Putamen (tissue), 1 donor: Measurements from ENCODE around the gene CUL2.
A peak's percentile ranks its signal among the peaks of the same experiment; 100 is the strongest.
"Not testable (repeated sequence)": the region's sequence is repeated elsewhere in the genome, so short reads cannot be mapped to it uniquely, and the experiment has no call there.

ENCODE experiments used
- DNase-seq: peaks from one replicate; pipeline ENCODE4 v3.0.0-alpha.2; 2016; ENCODE audit warnings: low spot score

Gene CUL2

GRCh38 chr10:35079763-35080162 is 10.4 kb downstream of the CUL2 start:
- DNase-seq = no peak

GRCh38 chr10:35079265-35079664 is 10.9 kb downstream of the CUL2 start:
- no peak for DNase-seq

GRCh38 chr10:35075228-35075627 is 14.9 kb downstream of the CUL2 start:
- DNase-seq = peak; percentile 14

GRCh38 chr10:35074266-35074665 is 15.9 kb downstream of the CUL2 start:
- DNase-seq = no peak

GRCh38 chr10:35070521-35070920 is 19.6 kb downstream of the CUL2 start:
- DNase-seq = no peak

- DNase-seq = no peak
Measured at GRCh38 chr10:35063837-35064454, 26.2 kb downstream of the CUL2 start.

GRCh38 chr10:35059481-35059880 is 30.7 kb downstream of the CUL2 start:
- DNase-seq = no peak

- no peak for DNase-seq
Measured at GRCh38 chr10:35058686-35059085, 31.5 kb downstream of the CUL2 start.

GRCh38 chr10:35058134-35058533 is 32.0 kb downstream of the CUL2 start:
- no peak for DNase-seq

- no peak for DNase-seq
Measured at GRCh38 chr10:35056686-35057085, 33.5 kb downstream of the CUL2 start.

- no peak for DNase-seq
Measured at GRCh38 chr10:35056133-35056532, 34.0 kb downstream of the CUL2 start.

GRCh38 chr10:35050568-35050967 is 39.6 kb downstream of the CUL2 start:
- no peak for DNase-seq

GRCh38 chr10:35046074-35046473 is 44.1 kb downstream of the CUL2 start:
- DNase-seq = no peak

GRCh38 chr10:35045275-35045674 is 44.9 kb downstream of the CUL2 start:
- DNase-seq = not testable (repeated sequence)

GRCh38 chr10:35043796-35044344 is 46.3 kb downstream of the CUL2 start:
- DNase-seq = no peak

GRCh38 chr10:35042783-35043182 is 47.4 kb downstream of the CUL2 start:
- DNase-seq = no peak

- no peak for DNase-seq
Measured at GRCh38 chr10:35041502-35041879, 48.6 kb downstream of the CUL2 start.

GRCh38 chr10:35040760-35041501 is 49.2 kb downstream of the CUL2 start:
- DNase-seq = no peak

- no peak for DNase-seq
Measured at GRCh38 chr10:35037104-35037503, 53.0 kb downstream of the CUL2 start.

GRCh38 chr10:35035606-35036005 is 54.5 kb downstream of the CUL2 start:
- DNase-seq = no peak

GRCh38 chr10:35027567-35027966 is 62.6 kb downstream of the CUL2 start:
- no peak for DNase-seq

GRCh38 chr10:35025916-35026315 is 64.2 kb downstream of the CUL2 start:
- no peak for DNase-seq

- no peak for DNase-seq
Measured at GRCh38 chr10:35020481-35020880, 69.7 kb downstream of the CUL2 start.
